Muscle of leg (tissue), 11 donors: ENCODE data around the gene GALNT13. TPM values are rescaled to one million over a fixed set of nuclear protein-coding genes. Genes with fewer than 3 reads are reported as not detected.
"Not testable (repeated sequence)": the region's sequence is repeated elsewhere in the genome, so short reads cannot be mapped to it uniquely, and the experiment has no call there.

Experiments
- DNase-seq: peaks from one replicate; pipeline ENCODE4 v3.0.0; 2013
- H3K27ac ChIP-seq: one replicate; pipeline ENCODE4 v1.5.1; 2013; ENCODE audit warnings: mild to moderate bottlenecking, low read length, control low read depth
- H3K27me3 ChIP-seq: one replicate; pipeline ENCODE4 v1.6.1; 2013; ENCODE audit warnings: low read length; ENCODE audit not compliant: control insufficient read depth, insufficient read depth
- H3K36me3 ChIP-seq: one replicate; pipeline ENCODE4 v1.6.1; 2013; ENCODE audit warnings: low read length; ENCODE audit not compliant: control insufficient read depth, insufficient read depth
- H3K4me1 ChIP-seq: one replicate; pipeline ENCODE4 v1.6.1; 2013; ENCODE audit warnings: low read length; ENCODE audit not compliant: control insufficient read depth, insufficient read depth
- H3K4me3 ChIP-seq: one replicate; pipeline ENCODE4 v1.5.1; 2013; ENCODE audit warnings: low read length, control low read depth
- H3K9me3 ChIP-seq: replicated peaks from 2 replicates; pipeline ENCODE4 v1.6.1; 2013; ENCODE audit warnings: low read depth, low read length; ENCODE audit not compliant: control insufficient read depth
- WGBS: methylation state at CpG from one replicate; pipeline ENCODE4 v1.1.5; 2013; ENCODE audit warnings: missing lambda C conversion rate; ENCODE audit not compliant: insufficient coverage; 5-methylcytosine and 5-hydroxymethylcytosine counted together
- polyA plus RNA-seq, 8 donors: library from polyadenylated mRNA; unstranded; fragments of 120-200 nt; gene quantifications; one replicate each; pipeline versions ENCODE4 v1.2.1 to v1.2.3, GENCODE V29; 2013; ENCODE audit warnings: inconsistent platforms in 1 of 8, low replicate concordance in 1 of 8; ENCODE audit not compliant: insufficient read length in 8 of 8, insufficient read depth in 1 of 8
- total RNA-seq: library from RNA; stranded (reverse); fragments of 120-200 nt; gene quantifications from one replicate; pipeline ENCODE4 v1.2.4, GENCODE V29; 2013

GALNT13 gene
- total and polyA plus RNA-seq, 9 donors, result 0.18 to 1.5 (median 0.43) TPM

DNA sequence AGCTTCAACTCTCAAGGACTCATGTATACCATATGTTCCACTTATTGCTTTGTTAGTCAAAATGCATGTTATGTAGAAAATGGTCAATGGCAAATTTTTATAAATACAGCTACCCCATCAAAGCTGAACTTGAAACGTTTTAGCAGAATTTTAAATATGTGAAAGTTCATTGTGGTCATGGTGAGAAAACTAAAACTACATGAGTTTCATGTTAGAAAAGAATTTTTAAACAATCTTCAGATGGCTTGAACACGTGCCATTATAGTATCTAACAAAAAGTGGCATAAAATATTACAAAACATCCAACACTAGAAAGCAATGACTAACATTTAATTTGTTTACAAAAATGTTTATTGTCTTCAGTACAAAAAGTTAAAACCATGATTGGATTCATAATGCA, 580.7 kb downstream of the GALNT13 start:
- no CpG with 5 or more reads among the region's 2 CpGs for WGBS
- H3K4me3 ChIP-seq, result no peak overlapping the region
- no peak overlapping the region for H3K27ac ChIP-seq
- no peaks in the 10 kb centered on the region for H3K36me3 ChIP-seq
- H3K4me1 ChIP-seq, result no peaks in the 10 kb centered on the region
- DNase-seq, result no peak
- no peaks in the 10 kb centered on the region for H3K27me3 ChIP-seq
- no peaks in the 10 kb centered on the region for H3K9me3 ChIP-seq

DNA sequence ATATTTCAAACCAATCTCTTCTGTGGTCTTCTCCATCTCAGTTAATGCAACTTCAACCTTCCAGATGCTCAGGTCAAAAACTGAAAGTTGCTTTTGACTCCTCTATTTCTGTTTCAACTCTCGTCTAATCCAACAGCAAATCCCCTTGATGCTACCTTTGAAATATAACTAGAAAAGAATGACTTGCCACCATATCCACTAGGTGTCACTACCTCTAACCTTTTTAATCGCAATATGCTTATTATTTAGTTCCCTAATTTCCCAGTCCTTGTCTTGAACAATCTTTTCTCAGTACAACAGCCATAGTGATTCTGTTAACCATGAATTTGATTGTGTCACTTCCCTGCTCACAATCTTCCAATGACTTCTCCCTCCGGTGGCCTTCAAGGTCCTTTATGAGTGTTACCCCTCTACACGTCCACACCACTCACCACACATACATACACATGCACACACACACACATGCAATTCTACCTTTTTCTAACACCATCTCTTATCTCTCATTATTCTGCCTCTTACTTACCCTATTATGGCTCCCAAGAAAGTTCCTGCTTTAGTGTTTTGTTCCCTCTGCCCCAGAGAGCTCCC, 581.3 kb downstream of the GALNT13 start:
- peak; percentile 20 for DNase-seq
- H3K27me3 ChIP-seq, result no peaks in the 10 kb centered on the region
- H3K4me1 ChIP-seq, result no peaks in the 10 kb centered on the region
- 70% methylated on average over 3 of the region's 4 CpGs for WGBS
- no peak overlapping the region for H3K4me3 ChIP-seq
- H3K9me3 ChIP-seq, result no peaks in the 10 kb centered on the region
- no peak overlapping the region for H3K27ac ChIP-seq
- H3K36me3 ChIP-seq, result no peaks in the 10 kb centered on the region

- no peaks in the 10 kb centered on the region for H3K4me1 ChIP-seq
- no peaks in the 10 kb centered on the region for H3K27me3 ChIP-seq
- no peak overlapping the region for H3K4me3 ChIP-seq
- WGBS, result no CpG with 5 or more reads among the region's 4 CpGs
- no peaks in the 10 kb centered on the region for H3K36me3 ChIP-seq
- no peaks in the 10 kb centered on the region for H3K9me3 ChIP-seq
- H3K27ac ChIP-seq, result no peak overlapping the region
- peak; percentile 7 for DNase-seq
Observed at GRCh38 chr2:154455166-154455565, 583.4 kb downstream of the GALNT13 start.

DNA sequence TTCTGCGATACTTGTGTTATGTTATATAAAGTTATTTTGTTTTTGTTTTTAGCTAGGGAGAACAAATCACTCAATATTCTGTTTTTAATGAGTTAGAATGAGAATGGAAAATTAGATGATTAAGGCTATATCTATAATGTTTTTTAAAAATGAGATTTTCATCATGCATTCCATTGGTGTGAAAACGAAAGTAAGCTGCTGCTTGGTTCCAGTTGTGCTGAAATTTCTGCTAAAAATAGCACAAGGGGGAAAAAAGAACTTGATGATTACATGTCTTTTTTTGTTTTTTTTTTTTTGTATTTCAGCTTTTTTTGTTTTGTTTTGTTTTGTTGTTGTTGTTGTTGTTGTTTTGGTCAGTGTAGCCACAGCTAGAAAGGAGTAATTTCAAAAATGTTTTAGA, 584.1 kb downstream of the GALNT13 start:
- no peak overlapping the region for H3K27ac ChIP-seq
- no CpG with 5 or more reads among the region's 2 CpGs for WGBS

GRCh38 chr2:154457286-154457685, 585.6 kb downstream of the GALNT13 start:
- Histone ChIP-seq H3K36me3 (no peaks in the 10 kb centered on the region), H3K27me3 (no peaks in the 10 kb centered on the region), H3K9me3 (no peaks in the 10 kb centered on the region), H3K4me1 (no peaks in the 10 kb centered on the region), H3K27ac (no peak overlapping the region), H3K4me3 (no peak overlapping the region)
- DNase-seq, result no peak
- WGBS, result no CpG with 5 or more reads among the region's 2 CpGs

More for the DNA sequence above, 584.1 kb downstream of the GALNT13 start:
- no peaks in the 10 kb centered on the region for H3K36me3 ChIP-seq
- H3K27me3 ChIP-seq, result no peaks in the 10 kb centered on the region
- no peaks in the 10 kb centered on the region for H3K9me3 ChIP-seq
- no peaks in the 10 kb centered on the region for H3K4me1 ChIP-seq
- H3K4me3 ChIP-seq, result peak overlapping the region; percentile 27
- DNase-seq, result peak; percentile 76

GRCh38 chr2:154459286-154459685, 587.6 kb downstream of the GALNT13 start:
- H3K4me3 ChIP-seq, result no peak overlapping the region
- no peak overlapping the region for H3K27ac ChIP-seq
- no peaks in the 10 kb centered on the region for H3K27me3 ChIP-seq
- no peaks in the 10 kb centered on the region for H3K4me1 ChIP-seq
- H3K36me3 ChIP-seq, result no peaks in the 10 kb centered on the region
- H3K9me3 ChIP-seq, result no peaks in the 10 kb centered on the region
- no peak for DNase-seq

DNA sequence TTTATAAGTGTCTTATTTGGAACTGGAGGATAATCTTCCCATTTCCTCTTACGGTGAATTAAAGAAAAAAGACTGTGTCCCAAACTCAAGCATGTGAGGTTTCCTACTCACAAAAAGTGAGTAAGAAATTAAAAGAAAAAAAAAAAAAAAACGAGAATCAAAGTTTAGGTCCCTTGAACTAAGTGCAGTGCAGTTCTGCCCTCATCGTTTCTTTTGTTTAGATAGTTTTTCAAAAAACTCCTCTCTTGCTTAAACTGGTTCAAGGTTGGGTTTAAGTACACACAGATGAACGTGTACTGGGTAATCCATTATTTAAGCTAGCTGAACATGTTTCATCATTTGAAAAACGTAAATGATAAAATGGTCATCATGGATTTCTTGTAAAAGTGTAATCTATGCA, 590.9 kb downstream of the GALNT13 start:
- no peak overlapping the region for H3K4me3 ChIP-seq
- no CpG with 5 or more reads among the region's 5 CpGs for WGBS
- no peaks in the 10 kb centered on the region for H3K9me3 ChIP-seq
- no peaks in the 10 kb centered on the region for H3K27me3 ChIP-seq
- no peak for DNase-seq
- H3K27ac ChIP-seq, result no peak overlapping the region
- no peaks in the 10 kb centered on the region for H3K36me3 ChIP-seq
- H3K4me1 ChIP-seq, result no peaks in the 10 kb centered on the region

GRCh38 chr2:154466226-154466625, 594.5 kb downstream of the GALNT13 start:
- 100% methylated on average over 1 of the region's 4 CpGs for WGBS
- no peaks in the 10 kb centered on the region for H3K4me1 ChIP-seq
- no peaks in the 10 kb centered on the region for H3K9me3 ChIP-seq
- no peaks in the 10 kb centered on the region for H3K36me3 ChIP-seq
- H3K27me3 ChIP-seq, result no peaks in the 10 kb centered on the region
- no peak for DNase-seq
- H3K27ac ChIP-seq, result no peak overlapping the region
- no peak overlapping the region for H3K4me3 ChIP-seq

DNA sequence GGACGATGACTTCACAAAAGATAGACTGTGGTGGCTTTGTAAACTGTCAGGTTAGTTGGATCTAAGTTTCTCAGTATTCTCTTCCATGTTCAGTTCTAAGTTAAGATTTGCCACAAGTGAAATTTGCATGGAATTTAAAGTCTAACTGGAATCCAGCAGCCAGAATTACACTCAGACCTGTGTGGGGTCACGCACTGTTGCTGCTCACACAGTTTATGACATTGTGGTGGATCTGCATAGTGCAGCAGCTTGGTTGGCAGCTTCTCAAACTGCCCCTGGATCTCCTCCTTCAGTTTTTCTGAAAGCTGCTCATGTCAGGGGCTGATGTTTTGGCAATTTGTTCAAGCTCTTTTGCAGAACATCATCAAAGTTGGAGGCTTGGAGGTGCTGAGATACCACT, 598.7 kb downstream of the GALNT13 start:
- DNase-seq, result no peak
- H3K27me3 ChIP-seq, result no peaks in the 10 kb centered on the region
- no peaks in the 10 kb centered on the region for H3K36me3 ChIP-seq
- H3K4me1 ChIP-seq, result no peaks in the 10 kb centered on the region
- no peak overlapping the region for H3K27ac ChIP-seq
- H3K4me3 ChIP-seq, result no peak overlapping the region
- 80% methylated on average over 1 of the region's 2 CpGs for WGBS
- H3K9me3 ChIP-seq, result no peaks in the 10 kb centered on the region

GRCh38 chr2:154471492-154471891, 599.8 kb downstream of the GALNT13 start:
- not testable (repeated sequence) for H3K36me3 ChIP-seq

DNA sequence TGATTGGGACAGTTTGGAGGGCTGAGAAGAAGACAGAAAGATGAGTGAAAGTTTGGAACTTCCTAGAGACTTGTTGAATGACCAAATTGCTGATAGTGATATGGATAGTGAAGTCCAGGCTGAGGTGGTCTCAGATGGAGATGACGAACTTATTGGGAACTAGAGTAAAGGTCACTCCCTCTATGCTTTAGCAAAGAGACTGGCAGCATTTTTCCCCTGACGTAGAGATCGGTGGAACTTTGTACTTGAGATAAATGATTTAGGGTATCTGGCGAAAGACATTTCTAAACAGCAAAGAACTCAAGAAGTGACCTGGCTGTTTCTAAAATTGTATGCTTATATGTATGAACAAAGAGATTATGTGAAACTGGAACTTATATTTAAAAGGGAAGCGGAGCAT, 605.6 kb downstream of the GALNT13 start:
- Histone ChIP-seq H3K4me3 (no peak overlapping the region), H3K27ac (no peak overlapping the region), H3K36me3 (no peaks in the 10 kb centered on the region), H3K4me1 (no peaks in the 10 kb centered on the region), H3K27me3 (no peaks in the 10 kb centered on the region), H3K9me3 (no peaks in the 10 kb centered on the region)
- no peak for DNase-seq
- 92% methylated on average over 1 of the region's 5 CpGs for WGBS

More at GRCh38 chr2:154471492-154471891, 599.8 kb downstream of the GALNT13 start:
- not testable (repeated sequence) for H3K27me3 ChIP-seq, H3K4me3 ChIP-seq, H3K27ac ChIP-seq, H3K9me3 ChIP-seq, DNase-seq, H3K4me1 ChIP-seq
- no CpG with 5 or more reads among the region's 4 CpGs for WGBS
